ENCODE data around the gene SFXN3.

SFXN3 gene

DNA sequence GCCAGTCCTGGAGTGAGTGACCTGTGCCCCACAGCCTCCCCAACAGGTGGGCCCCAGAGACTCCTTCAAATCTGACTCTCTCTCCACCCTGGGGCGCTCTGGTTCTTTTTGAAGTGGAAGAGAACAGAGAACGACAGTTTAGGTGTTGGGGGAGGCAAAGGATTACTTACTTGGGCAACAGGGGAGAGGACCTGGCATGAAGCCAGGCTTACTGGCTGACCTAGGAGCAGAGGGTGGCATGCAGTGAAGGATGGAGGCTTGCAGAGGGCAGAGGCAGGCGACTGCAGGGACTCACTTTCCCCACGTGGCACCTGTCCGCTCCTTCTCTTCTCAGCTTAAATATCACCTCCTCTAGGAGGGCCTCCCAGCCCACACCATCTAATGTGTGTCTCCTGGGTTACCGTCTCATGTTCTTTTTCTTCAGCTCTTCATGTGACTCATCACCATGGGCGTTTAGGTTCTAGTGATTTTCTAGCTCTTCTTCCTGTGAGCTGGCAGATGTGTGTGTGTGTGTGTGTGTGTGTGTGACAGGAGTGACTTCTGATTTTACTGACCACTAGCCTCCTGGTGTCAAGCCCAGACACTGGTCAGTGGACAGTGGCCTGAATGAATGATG is 16.0 kb upstream of the SFXN3 start:
- H3K4me1 ChIP-seq (ENCODE audit: control insufficient read depth in 5 of 5, insufficient read depth in 5 of 5, low read length in 5 of 5), result peaks cover 11 to 34% (median 31%) of the 10 kb centered on the region in 5 donors
- H3K27me3 ChIP-seq (ENCODE audit: control insufficient read depth in 5 of 5, insufficient read depth in 4 of 5, low read length in 5 of 5), result peaks cover 0 to 9% (median 5%) of the 10 kb centered on the region in 5 donors
- no peaks in the 10 kb centered on the region for H3K36me3 ChIP-seq (ENCODE audit: control insufficient read depth in 5 of 5, insufficient read depth in 5 of 5, low read length in 5 of 5)
- no peak overlapping the region for H3K27ac ChIP-seq (ENCODE audit: low read depth, low read length)
- H3K4me3 ChIP-seq (ENCODE audit: low read depth in 1 of 5, low read length in 5 of 5), result no peak overlapping the region
- no peaks in the 10 kb centered on the region for H3K9me3 ChIP-seq (ENCODE audit: control insufficient read depth in 5 of 5, low read length in 5 of 5)
- H3K9ac ChIP-seq (ENCODE audit: low read length in 5 of 5), result no peak overlapping the region

- Histone ChIP-seq H3K36me3 (ENCODE audit: control insufficient read depth in 5 of 5, insufficient read depth in 5 of 5, low read length in 5 of 5) (no peaks in the 10 kb centered on the region), H3K9me3 (ENCODE audit: control insufficient read depth in 5 of 5, low read length in 5 of 5) (no peaks in the 10 kb centered on the region), H3K27me3 (ENCODE audit: control insufficient read depth in 5 of 5, insufficient read depth in 4 of 5, low read length in 5 of 5) (peaks cover 0 to 9% (median 5%) of the 10 kb centered on the region in 5 donors), H3K27ac (ENCODE audit: low read depth, low read length) (no peak overlapping the region), H3K4me1 (ENCODE audit: control insufficient read depth in 5 of 5, insufficient read depth in 5 of 5, low read length in 5 of 5) (peaks cover 11 to 34% (median 31%) of the 10 kb centered on the region in 5 donors), H3K9ac (ENCODE audit: low read length in 5 of 5) (no peak overlapping the region), H3K4me3 (ENCODE audit: low read depth in 1 of 5, low read length in 5 of 5) (no peak overlapping the region)
These were observed 15.5 kb upstream of the SFXN3 start for GRCh38 chr10:101015582-101015973.

DNA sequence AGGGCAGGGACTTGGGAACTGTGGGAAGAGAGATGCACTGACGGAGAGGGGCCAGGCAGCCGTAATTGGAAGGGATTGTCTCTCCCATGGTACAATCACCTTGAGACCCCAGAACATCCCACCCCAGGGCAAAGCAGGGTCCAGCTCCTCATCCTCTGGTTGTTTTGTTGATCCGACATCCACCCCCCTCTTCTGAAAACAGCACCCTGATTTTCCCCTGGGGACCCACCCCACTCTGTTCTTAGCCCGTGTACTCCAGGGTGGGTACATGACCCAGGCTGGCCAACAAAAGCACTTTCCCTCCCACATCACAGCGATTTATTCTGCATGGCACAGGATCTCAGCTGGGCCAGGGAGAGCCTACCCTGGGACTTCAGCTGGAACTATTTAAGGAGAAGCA is 14.2 kb upstream of the SFXN3 start:
- no peak overlapping the region for H3K9ac ChIP-seq (ENCODE audit: low read length in 5 of 5)
- H3K27me3 ChIP-seq (ENCODE audit: control insufficient read depth in 5 of 5, insufficient read depth in 4 of 5, low read length in 5 of 5), result peaks cover 0 to 9% (median 6%) of the 10 kb centered on the region in 5 donors
- H3K36me3 ChIP-seq (ENCODE audit: control insufficient read depth in 5 of 5, insufficient read depth in 5 of 5, low read length in 5 of 5), result no peaks in the 10 kb centered on the region
- no peak overlapping the region for H3K27ac ChIP-seq (ENCODE audit: low read depth, low read length)
- no peaks in the 10 kb centered on the region for H3K9me3 ChIP-seq (ENCODE audit: control insufficient read depth in 5 of 5, low read length in 5 of 5)
- no peak overlapping the region for H3K4me3 ChIP-seq (ENCODE audit: low read depth in 1 of 5, low read length in 5 of 5)
- peaks cover 11 to 34% (median 31%) of the 10 kb centered on the region in 5 donors for H3K4me1 ChIP-seq (ENCODE audit: control insufficient read depth in 5 of 5, insufficient read depth in 5 of 5, low read length in 5 of 5)

DNA sequence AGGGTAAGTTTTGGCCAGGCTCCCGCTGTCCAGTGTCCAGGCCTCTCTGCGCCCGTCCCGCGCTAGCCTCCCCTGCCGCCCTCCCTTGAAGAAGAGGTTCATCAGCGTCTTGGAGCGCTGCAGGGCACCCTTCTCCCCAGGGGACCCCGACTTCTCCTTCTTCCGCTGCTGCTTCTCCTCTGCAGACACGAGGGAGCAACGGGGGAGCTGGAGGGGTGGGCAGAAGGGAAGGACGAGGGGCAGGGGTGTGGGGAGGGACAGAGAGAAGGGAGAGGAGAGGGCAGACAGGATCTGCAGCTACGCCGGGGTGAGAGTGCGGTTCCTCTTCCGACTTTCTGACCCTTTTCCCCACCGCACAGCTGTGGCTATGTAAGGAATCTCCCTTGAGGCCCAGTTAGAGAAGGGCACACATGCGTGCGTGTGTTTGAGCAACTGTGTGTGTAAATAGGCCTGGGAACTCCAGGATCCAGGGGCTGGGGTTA is 12.9 kb upstream of the SFXN3 start:
- Histone ChIP-seq H3K36me3 (ENCODE audit: control insufficient read depth in 5 of 5, insufficient read depth in 5 of 5, low read length in 5 of 5) (no peaks in the 10 kb centered on the region), H3K27me3 (ENCODE audit: control insufficient read depth in 5 of 5, insufficient read depth in 4 of 5, low read length in 5 of 5) (peaks cover 0 to 9% (median 6%) of the 10 kb centered on the region in 5 donors), H3K4me1 (ENCODE audit: control insufficient read depth in 5 of 5, insufficient read depth in 5 of 5, low read length in 5 of 5) (peaks cover 6 to 23% (median 18%) of the 10 kb centered on the region in 5 donors), H3K9ac (ENCODE audit: low read length in 5 of 5) (peak overlapping the region in 1 of 5 donors; percentile 26), H3K27ac (ENCODE audit: low read depth, low read length) (no peak overlapping the region), H3K9me3 (ENCODE audit: control insufficient read depth in 5 of 5, low read length in 5 of 5) (no peaks in the 10 kb centered on the region), H3K4me3 (ENCODE audit: low read depth in 1 of 5, low read length in 5 of 5) (no peak overlapping the region)

DNA sequence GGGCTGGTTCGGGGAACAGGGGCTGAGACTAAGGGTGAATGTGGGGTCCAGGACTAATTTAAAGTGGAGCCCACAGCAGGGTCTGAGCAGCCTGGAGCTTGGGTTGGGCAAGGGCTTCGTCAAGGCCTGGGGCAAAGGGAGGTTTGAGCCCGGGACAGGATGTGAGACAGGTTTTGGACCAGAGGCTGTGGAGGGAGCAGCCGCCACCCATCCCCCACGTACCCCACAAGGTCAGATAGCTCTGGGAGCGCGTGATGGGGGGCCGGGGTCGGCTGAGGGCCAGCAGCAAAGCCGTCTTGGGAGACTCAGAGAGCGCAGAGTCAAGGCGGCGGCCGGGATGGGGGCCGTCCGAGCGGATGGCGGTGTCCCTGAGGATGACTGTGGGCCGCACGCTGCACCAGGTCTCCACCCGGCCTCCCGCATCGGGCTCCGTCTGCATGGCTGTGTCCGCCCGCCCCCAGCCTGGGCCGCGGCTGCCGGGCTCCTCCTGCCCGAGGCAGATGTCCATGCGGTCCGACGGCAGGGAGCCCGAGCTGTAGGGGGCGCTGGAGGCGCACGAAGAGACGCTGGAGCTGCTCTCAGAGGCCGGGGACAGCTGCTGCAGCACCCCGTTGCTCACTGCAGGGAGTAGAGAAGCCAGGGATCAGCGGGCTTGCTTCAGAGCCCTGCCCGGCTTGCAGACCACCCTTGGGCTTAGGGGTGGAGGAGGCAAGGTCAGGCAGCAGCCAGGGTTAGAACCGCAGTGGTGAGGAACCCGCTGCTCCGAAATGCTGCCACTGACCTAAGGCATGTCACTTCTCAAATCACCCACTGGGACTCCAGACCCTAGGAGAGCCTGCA is 12.2 kb upstream of the SFXN3 start:
- H3K9ac ChIP-seq (ENCODE audit: low read length in 5 of 5), result peak overlapping the region in 1 of 5 donors; percentile 26
- no peak overlapping the region for H3K27ac ChIP-seq (ENCODE audit: low read depth, low read length)

DNA sequence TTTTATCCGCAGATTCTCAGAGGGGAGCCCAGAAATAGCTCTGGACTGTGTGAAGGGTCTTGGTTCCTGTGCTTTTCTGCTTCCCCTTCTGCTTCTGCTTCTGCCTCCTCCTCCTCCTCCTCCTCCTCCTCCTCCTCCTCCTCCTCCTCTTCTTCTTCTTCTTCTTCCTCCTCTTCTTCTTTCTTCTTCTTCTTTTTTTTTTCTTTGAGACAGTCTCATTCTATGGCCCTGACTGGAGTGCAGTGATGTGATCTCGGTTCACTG is 11.7 kb upstream of the SFXN3 start:
- H3K4me1 ChIP-seq (ENCODE audit: control insufficient read depth in 5 of 5, insufficient read depth in 5 of 5, low read length in 5 of 5), result peaks cover 2 to 16% (median 11%) of the 10 kb centered on the region in 5 donors
- no peaks in the 10 kb centered on the region for H3K9me3 ChIP-seq (ENCODE audit: control insufficient read depth in 5 of 5, low read length in 5 of 5)
- H3K4me3 ChIP-seq (ENCODE audit: low read depth in 1 of 5, low read length in 5 of 5), result peak overlapping the region in 1 of 5 donors; percentile 18
- H3K9ac ChIP-seq (ENCODE audit: low read length in 5 of 5), result no peak overlapping the region
- peaks cover 0 to 9% (median 6%) of the 10 kb centered on the region in 5 donors for H3K27me3 ChIP-seq (ENCODE audit: control insufficient read depth in 5 of 5, insufficient read depth in 4 of 5, low read length in 5 of 5)
- H3K36me3 ChIP-seq (ENCODE audit: control insufficient read depth in 5 of 5, insufficient read depth in 5 of 5, low read length in 5 of 5), result no peaks in the 10 kb centered on the region
- no peak overlapping the region for H3K27ac ChIP-seq (ENCODE audit: low read depth, low read length)

More for the DNA sequence above, 12.2 kb upstream of the SFXN3 start:
- Histone ChIP-seq H3K36me3 (ENCODE audit: control insufficient read depth in 5 of 5, insufficient read depth in 5 of 5, low read length in 5 of 5) (no peaks in the 10 kb centered on the region), H3K4me1 (ENCODE audit: control insufficient read depth in 5 of 5, insufficient read depth in 5 of 5, low read length in 5 of 5) (peaks cover 2 to 19% (median 14%) of the 10 kb centered on the region in 5 donors), H3K9me3 (ENCODE audit: control insufficient read depth in 5 of 5, low read length in 5 of 5) (no peaks in the 10 kb centered on the region), H3K4me3 (ENCODE audit: low read depth in 1 of 5, low read length in 5 of 5) (peak overlapping the region in 2 of 5 donors; percentile 15 to 18), H3K27me3 (ENCODE audit: control insufficient read depth in 5 of 5, insufficient read depth in 4 of 5, low read length in 5 of 5) (peaks cover 0 to 9% (median 6%) of the 10 kb centered on the region in 5 donors)

DNA sequence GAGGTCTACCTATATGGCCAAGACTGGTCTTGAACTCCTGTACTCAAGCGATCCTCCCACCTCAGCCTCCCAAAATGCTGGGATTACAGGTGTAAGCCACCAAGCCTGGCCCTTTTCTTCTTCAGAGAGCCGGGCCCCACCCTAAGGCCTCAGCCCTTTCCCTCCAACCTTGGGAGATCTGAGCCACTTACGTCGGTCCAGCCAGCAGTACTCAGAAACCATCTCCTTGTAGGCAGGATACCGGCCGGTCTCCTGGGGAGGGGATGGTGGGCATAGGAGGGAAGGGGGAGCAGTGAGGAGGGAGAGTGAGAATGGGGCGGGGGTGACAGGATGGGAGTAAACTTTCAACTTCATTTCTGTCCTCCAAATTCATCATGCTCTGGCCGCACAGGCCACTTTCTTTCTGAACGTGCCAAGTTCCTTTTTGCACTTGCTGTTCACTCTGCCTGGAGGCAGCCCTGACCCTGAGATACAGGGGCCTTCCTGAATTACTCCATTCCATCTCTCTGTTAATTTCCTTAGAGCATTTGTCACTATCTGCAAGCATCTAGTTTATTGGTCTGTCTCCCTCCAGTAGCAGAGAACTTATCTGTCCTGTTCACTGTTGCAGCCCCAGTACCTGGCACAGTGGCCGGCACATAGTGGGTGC is 10.5 kb upstream of the SFXN3 start:
- H3K27me3 ChIP-seq (ENCODE audit: control insufficient read depth in 5 of 5, insufficient read depth in 4 of 5, low read length in 5 of 5), result peaks cover 0 to 9% (median 6%) of the 10 kb centered on the region in 5 donors

GRCh38 chr10:101021239-101021638 is 9.8 kb upstream of the SFXN3 start:
- Histone ChIP-seq H3K9ac (ENCODE audit: low read length in 5 of 5) (no peak overlapping the region), H3K4me3 (ENCODE audit: low read depth in 1 of 5, low read length in 5 of 5) (no peak overlapping the region), H3K9me3 (ENCODE audit: control insufficient read depth in 5 of 5, low read length in 5 of 5) (no peaks in the 10 kb centered on the region), H3K27ac (ENCODE audit: low read depth, low read length) (no peak overlapping the region), H3K36me3 (ENCODE audit: control insufficient read depth in 5 of 5, insufficient read depth in 5 of 5, low read length in 5 of 5) (no peaks in the 10 kb centered on the region), H3K27me3 (ENCODE audit: control insufficient read depth in 5 of 5, insufficient read depth in 4 of 5, low read length in 5 of 5) (peaks cover 0 to 8% (median 3%) of the 10 kb centered on the region in 5 donors), H3K4me1 (ENCODE audit: control insufficient read depth in 5 of 5, insufficient read depth in 5 of 5, low read length in 5 of 5) (peaks cover 0 to 16% (median 11%) of the 10 kb centered on the region in 5 donors)

More for the DNA sequence above, 10.5 kb upstream of the SFXN3 start:
- H3K27ac ChIP-seq (ENCODE audit: low read depth, low read length), result no peak overlapping the region
- H3K9ac ChIP-seq (ENCODE audit: low read length in 5 of 5), result no peak overlapping the region
- no peak overlapping the region for H3K4me3 ChIP-seq (ENCODE audit: low read depth in 1 of 5, low read length in 5 of 5)
- H3K4me1 ChIP-seq (ENCODE audit: control insufficient read depth in 5 of 5, insufficient read depth in 5 of 5, low read length in 5 of 5), result peaks cover 0 to 16% (median 11%) of the 10 kb centered on the region in 5 donors
- H3K9me3 ChIP-seq (ENCODE audit: control insufficient read depth in 5 of 5, low read length in 5 of 5), result no peaks in the 10 kb centered on the region
- H3K36me3 ChIP-seq (ENCODE audit: control insufficient read depth in 5 of 5, insufficient read depth in 5 of 5, low read length in 5 of 5), result no peaks in the 10 kb centered on the region

GRCh38 chr10:101021692-101022251 is 9.3 kb upstream of the SFXN3 start:
- Histone ChIP-seq H3K4me3 (ENCODE audit: low read depth in 1 of 5, low read length in 5 of 5) (no peak overlapping the region), H3K9ac (ENCODE audit: low read length in 5 of 5) (no peak overlapping the region), H3K27me3 (ENCODE audit: control insufficient read depth in 5 of 5, insufficient read depth in 4 of 5, low read length in 5 of 5) (peaks cover 0 to 5% (median 3%) of the 10 kb centered on the region in 5 donors), H3K27ac (ENCODE audit: low read depth, low read length) (no peak overlapping the region), H3K36me3 (ENCODE audit: control insufficient read depth in 5 of 5, insufficient read depth in 5 of 5, low read length in 5 of 5) (no peaks in the 10 kb centered on the region), H3K9me3 (ENCODE audit: control insufficient read depth in 5 of 5, low read length in 5 of 5) (no peaks in the 10 kb centered on the region), H3K4me1 (ENCODE audit: control insufficient read depth in 5 of 5, insufficient read depth in 5 of 5, low read length in 5 of 5) (peaks cover 0 to 17% (median 11%) of the 10 kb centered on the region in 5 donors)
